Naive B cell (primary cell): Measurements from ENCODE around the gene BNIP5. TPM values are rescaled to one million over a fixed set of nuclear protein-coding genes. Genes with fewer than 3 reads are reported as not detected.

ENCODE experiments used
- ATAC-seq, 2 donors: fragments of 150-1000 bp; cut with Tn5 transposase; 2 replicates each; pipeline ENCODE4 v1.10.0; 2021; ENCODE audit warnings: low read depth in 2 of 2, mild to moderate bottlenecking in 2 of 2, moderate library complexity in 2 of 2
- DNase-seq: peaks from one replicate; pipeline ENCODE4 v3.0.0; 2022
- H3K27ac Mint-ChIP-seq, 6 donors: one replicate each; pipeline ENCODE4 v1.8.0; 2020 to 2022; ENCODE audit warnings: mild to moderate bottlenecking in 6 of 6, mixed read lengths in 6 of 6, moderate library complexity in 5 of 6, inconsistent platforms in 2 of 6
- H3K27me3 Mint-ChIP-seq, 3 donors: one replicate each; pipeline ENCODE4 v1.8.0; 2021 to 2022; ENCODE audit warnings: mixed read lengths in 3 of 3, mild to moderate bottlenecking in 1 of 3
- H3K36me3 Mint-ChIP-seq, 2 donors: one replicate each; pipeline ENCODE4 v1.8.0; 2020 to 2022; ENCODE audit warnings: mixed read lengths in 2 of 2, inconsistent platforms in 1 of 2, mild to moderate bottlenecking in 1 of 2
- H3K4me1 Mint-ChIP-seq, 3 donors: one replicate each; pipeline ENCODE4 v1.8.0; 2020 to 2022; ENCODE audit warnings: mixed read lengths in 3 of 3, inconsistent platforms in 1 of 3, mild to moderate bottlenecking in 1 of 3, moderate library complexity in 1 of 3
- H3K4me3 Mint-ChIP-seq, 8 donors: one replicate each; pipeline ENCODE4 v1.8.0; 2020 to 2022; ENCODE audit warnings: mild to moderate bottlenecking in 8 of 8, mixed read lengths in 8 of 8, moderate library complexity in 8 of 8, inconsistent platforms in 2 of 8
- H3K9me3 Mint-ChIP-seq, 7 donors: one replicate each; pipeline ENCODE4 v1.8.0; 2020 to 2022; ENCODE audit warnings: mixed read lengths in 7 of 7, mild to moderate bottlenecking in 5 of 7, inconsistent platforms in 2 of 7, moderate library complexity in 1 of 7
- polyA plus RNA-seq, 6 donors: library from polyadenylated mRNA; unstranded; fragments of 300-500 nt; fragmentation: Illumina TruSeq; gene quantifications; one replicate each; pipeline ENCODE4 v1.2.3, GENCODE V29; 2021; ENCODE audit warnings: low read depth in 6 of 6

The BNIP5 gene
- polyA plus RNA-seq, 6 donors from 2014 or later = not detected

GRCh38 chr6:36269834-36270705, 66.6 kb downstream of the BNIP5 start, which contains the start of gene PNPLA1:
Gene PNPLA1, plus strand, starts transcription at chr6:36270060. Its CDS starts 400 bp downstream, at chr6:36270460.
- H3K4me1 Mint-ChIP-seq = no peaks in the 10 kb centered on the region
- peaks cover 0 to 14% (median 7%) of the 10 kb centered on the region in 7 donors for H3K9me3 Mint-ChIP-seq
- no peak within 1 kb of the TSS for H3K27ac Mint-ChIP-seq
- ATAC-seq (no peak), DNase-seq (no peak)
- H3K4me3 Mint-ChIP-seq = no peak within 1 kb of the TSS
- peaks cover 22 to 45% (median 31%) of the 10 kb centered on the region in 3 donors for H3K27me3 Mint-ChIP-seq
- peaks cover 0 to 5% of the 10 kb centered on the region in 2 donors for H3K36me3 Mint-ChIP-seq

GRCh38 chr6:36268478-36269275, 68.0 kb downstream of the BNIP5 start:
- H3K27ac Mint-ChIP-seq = peak overlapping the region in 1 of 6 donors; percentile 49
- ATAC-seq = no peak

GRCh38 chr6:36267731-36268477, 68.8 kb downstream of the BNIP5 start:
- H3K4me3 Mint-ChIP-seq = peak overlapping the region in 1 of 8 donors; percentile 27
- DNase-seq (no peak), ATAC-seq (no peak)
- peaks cover 0 to 5% of the 10 kb centered on the region in 2 donors for H3K36me3 Mint-ChIP-seq
- no peak overlapping the region for H3K27ac Mint-ChIP-seq
- H3K4me1 Mint-ChIP-seq = no peaks in the 10 kb centered on the region
- peaks cover 3 to 17% (median 7%) of the 10 kb centered on the region in 7 donors for H3K9me3 Mint-ChIP-seq
- peaks cover 17 to 32% (median 30%) of the 10 kb centered on the region in 3 donors for H3K27me3 Mint-ChIP-seq

More at GRCh38 chr6:36268478-36269275, 68.0 kb downstream of the BNIP5 start:
- H3K27me3 Mint-ChIP-seq = peaks cover 20 to 38% (median 26%) of the 10 kb centered on the region in 3 donors
- peaks cover 3 to 17% (median 7%) of the 10 kb centered on the region in 7 donors for H3K9me3 Mint-ChIP-seq
- H3K4me3 Mint-ChIP-seq = peak overlapping the region in 1 of 8 donors; percentile 55
- peaks cover 0 to 5% of the 10 kb centered on the region in 2 donors for H3K36me3 Mint-ChIP-seq
- no peak for DNase-seq
- H3K4me1 Mint-ChIP-seq = no peaks in the 10 kb centered on the region

- DNase-seq = no peak
- Mint-ChIP-seq H3K36me3 (peaks cover 0 to 5% of the 10 kb centered on the region in 2 donors), H3K27me3 (peaks cover 24 to 28% (median 25%) of the 10 kb centered on the region in 3 donors), H3K27ac (no peak overlapping the region), H3K4me3 (no peak overlapping the region), H3K9me3 (peaks cover 3 to 17% (median 7%) of the 10 kb centered on the region in 7 donors), H3K4me1 (no peaks in the 10 kb centered on the region)
- ATAC-seq = no peak
Observed at GRCh38 chr6:36266913-36267644, 69.6 kb downstream of the BNIP5 start.

Other genes starting within 250 kb of the BNIP5 start
- 10 to 100 TPM; 23.5 to 76.5 (median 53.0) TPM for gene MAPK13, start 206.4 kb downstream of the BNIP5 start, polyA plus RNA-seq
- 10 to 100 TPM in 1 of 6 donors, 1 to 10 TPM in 5; 4.8 to 13.4 (median 5.8) TPM for gene BRPF3, start 140.1 kb downstream of the BNIP5 start, polyA plus RNA-seq
- gene PNPLA1, start 66.8 kb downstream of the BNIP5 start, polyA plus RNA-seq = under 1 TPM in 1 of 6 donors, not detected in 5; 0.27 TPM
- gene ETV7, start 50.8 kb upstream of the BNIP5 start, polyA plus RNA-seq = not detected
- gene PXT1, start 106.0 kb upstream of the BNIP5 start, polyA plus RNA-seq = not detected
- gene KCTD20, start 106.1 kb upstream of the BNIP5 start, polyA plus RNA-seq = 10 to 100 TPM; 44.3 to 57.7 (median 52.0) TPM
- 10 to 100 TPM; 16.8 to 57.7 (median 36.3) TPM for gene STK38, start 210.6 kb upstream of the BNIP5 start, polyA plus RNA-seq